GM13977 (cell line): Measurements from ENCODE around the gene SEPTIN8.
A peak's percentile ranks its signal among the peaks of the same experiment; 100 is the strongest.
"Not testable (repeated sequence)": the region's sequence is repeated elsewhere in the genome, so short reads cannot be mapped to it uniquely, and the experiment has no call there.

ENCODE experiments used
- DNase-seq: peaks from one replicate; pipeline ENCODE4 v3.0.0; 2012; ENCODE audit warnings: low spot score
- in situ Hi-C: fragments of 300-500 bp; cut with MboI; formaldehyde crosslinking; loops from one replicate; pipeline ENCODE4 v1.12.0; 2022; ENCODE audit warnings: low sequenced_read_pairs, low pct_unique_long_range_greater_than_20kb, mixed read lengths, inconsistent platforms; ENCODE audit not compliant: unreplicated experiment
- TF ChIP-seq, protein P1 (sequence below): IDR thresholded peaks from 2 replicates; pipeline ENCODE4 v1.5.1; 2012; ENCODE audit warnings: mild to moderate bottlenecking, control low read depth; ENCODE audit not compliant: insufficient read depth; ENCODE audit errors: extremely low read depth, missing control alignments

Gene SEPTIN8

DNA sequence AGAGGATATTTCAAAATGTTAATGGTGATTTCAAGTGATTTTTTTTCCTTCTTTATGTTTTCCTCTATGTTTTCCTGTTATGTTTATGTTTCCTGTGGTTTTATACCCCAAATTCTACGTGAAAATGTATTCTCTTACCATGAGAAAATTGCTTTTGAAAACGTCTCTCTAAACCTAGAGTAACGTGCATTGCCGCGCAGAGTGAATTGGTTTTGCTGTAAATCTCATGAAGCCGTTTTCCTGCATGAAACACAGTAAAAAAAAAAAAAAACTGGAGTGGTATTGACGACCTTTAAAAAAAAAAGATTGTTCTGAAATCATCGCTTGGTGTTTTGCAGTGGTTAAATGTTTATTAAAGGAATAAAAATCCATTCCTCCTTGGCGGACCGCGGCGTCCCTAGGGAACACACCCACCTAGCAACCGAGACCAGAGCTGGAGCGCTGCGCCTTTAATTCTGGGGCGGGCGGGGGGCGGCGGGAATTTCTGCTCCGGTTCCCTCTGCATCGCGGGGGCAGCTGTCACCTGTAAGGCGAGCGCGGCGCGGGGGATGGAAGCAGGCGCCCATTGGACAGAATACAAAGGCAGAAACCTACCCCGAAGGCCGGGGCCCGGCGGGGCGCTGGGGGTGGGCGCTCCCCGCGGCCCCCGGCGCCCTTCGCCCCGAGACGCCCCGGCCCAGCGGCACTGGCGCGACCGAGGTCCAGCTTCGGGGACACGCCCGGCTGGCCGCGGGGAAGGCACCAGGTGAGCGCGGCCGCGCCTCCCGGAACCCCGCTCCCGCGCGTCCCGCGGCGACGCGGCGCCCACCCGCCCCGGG is 36.0 kb upstream of the SEPTIN8 start, which contains the start of gene SOWAHA:
Gene SOWAHA, plus strand, starts transcription at position 522 of the 818 bp plus-strand sequence. CDS start 320 bp downstream, outside the sequence.
- in situ Hi-C loops, result no loop called here
- TF ChIP-seq, protein P1, sequence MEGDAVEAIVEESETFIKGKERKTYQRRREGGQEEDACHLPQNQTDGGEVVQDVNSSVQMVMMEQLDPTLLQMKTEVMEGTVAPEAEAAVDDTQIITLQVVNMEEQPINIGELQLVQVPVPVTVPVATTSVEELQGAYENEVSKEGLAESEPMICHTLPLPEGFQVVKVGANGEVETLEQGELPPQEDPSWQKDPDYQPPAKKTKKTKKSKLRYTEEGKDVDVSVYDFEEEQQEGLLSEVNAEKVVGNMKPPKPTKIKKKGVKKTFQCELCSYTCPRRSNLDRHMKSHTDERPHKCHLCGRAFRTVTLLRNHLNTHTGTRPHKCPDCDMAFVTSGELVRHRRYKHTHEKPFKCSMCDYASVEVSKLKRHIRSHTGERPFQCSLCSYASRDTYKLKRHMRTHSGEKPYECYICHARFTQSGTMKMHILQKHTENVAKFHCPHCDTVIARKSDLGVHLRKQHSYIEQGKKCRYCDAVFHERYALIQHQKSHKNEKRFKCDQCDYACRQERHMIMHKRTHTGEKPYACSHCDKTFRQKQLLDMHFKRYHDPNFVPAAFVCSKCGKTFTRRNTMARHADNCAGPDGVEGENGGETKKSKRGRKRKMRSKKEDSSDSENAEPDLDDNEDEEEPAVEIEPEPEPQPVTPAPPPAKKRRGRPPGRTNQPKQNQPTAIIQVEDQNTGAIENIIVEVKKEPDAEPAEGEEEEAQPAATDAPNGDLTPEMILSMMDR, result no peak
- DNase-seq, result peak; percentile 50

DNA sequence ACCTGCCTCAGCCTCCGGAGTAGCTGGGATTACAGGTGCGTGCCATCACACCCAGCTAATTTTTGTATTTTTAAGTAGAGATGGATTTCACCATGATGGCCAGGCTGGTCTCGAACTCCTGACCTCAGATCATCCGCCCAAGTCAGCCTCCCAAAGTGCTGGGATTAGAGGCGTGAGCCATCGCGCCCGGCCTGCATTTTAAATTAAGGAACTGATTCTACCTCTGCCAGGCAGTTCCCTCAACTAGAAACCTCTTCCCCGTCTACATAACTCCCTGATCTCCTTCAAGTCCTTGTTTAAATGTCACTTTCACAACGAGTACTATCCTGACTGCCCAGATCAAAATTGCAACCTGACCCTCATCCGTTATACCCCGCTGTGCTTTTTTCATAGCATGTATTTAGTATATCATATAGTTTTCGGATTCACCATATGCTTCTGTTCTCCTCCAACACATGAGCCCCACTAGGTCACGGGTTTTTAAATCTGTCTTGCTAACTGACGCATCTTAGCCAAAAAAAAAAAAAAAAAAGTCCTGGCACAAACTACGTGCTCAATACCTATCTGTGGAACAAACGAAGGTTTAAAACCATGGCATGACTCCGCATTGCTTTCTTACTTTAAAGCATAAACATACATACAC is 35.2 kb upstream of the SEPTIN8 start:
- in situ Hi-C loops, result no loop called here
- no peak for DNase-seq
- TF ChIP-seq, protein P1, result no peak

DNA sequence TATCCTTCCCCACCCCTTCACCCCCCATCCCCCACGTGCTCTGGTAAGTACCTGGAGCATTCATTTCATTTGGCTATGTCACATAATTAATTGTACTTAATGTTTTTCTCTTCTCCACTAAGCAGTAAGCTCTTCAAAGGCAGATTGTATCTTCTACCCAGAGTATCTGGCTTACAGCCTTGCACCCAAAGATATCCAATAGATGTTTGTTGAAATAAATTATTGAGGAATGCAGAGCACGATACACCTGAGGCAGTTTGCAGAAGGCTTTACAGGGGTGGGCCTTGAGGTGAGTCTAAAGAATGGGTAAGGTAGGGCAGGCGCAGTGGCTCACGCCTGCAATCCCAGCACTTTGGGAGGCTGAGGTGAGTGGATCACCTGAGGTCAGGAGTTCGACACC is 33.6 kb upstream of the SEPTIN8 start:
- TF ChIP-seq, protein P1, result no peak
- in situ Hi-C loops, result no loop called here
- DNase-seq, result no peak

DNA sequence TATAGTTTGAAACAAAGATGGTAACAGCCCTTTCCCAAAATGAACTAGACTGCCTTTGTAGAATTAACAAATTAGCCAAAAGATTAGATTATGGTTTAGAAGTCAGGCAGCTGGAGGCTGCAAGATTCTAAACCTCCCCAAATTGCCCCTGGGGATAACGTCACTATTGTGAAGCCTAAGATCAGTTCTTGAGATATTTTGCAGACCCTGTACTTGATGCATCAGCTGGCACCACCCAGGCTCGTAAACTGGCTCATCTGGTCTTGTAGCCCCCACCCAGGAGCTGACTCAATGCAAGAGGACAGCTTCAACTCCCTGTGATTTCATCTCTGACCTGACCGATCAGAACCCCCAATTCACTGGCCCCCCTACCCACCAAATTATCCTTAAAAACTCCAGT is 31.8 kb upstream of the SEPTIN8 start:
- in situ Hi-C loops, result no loop called here
- TF ChIP-seq, protein P1, result no peak
- DNase-seq, result no peak

DNA sequence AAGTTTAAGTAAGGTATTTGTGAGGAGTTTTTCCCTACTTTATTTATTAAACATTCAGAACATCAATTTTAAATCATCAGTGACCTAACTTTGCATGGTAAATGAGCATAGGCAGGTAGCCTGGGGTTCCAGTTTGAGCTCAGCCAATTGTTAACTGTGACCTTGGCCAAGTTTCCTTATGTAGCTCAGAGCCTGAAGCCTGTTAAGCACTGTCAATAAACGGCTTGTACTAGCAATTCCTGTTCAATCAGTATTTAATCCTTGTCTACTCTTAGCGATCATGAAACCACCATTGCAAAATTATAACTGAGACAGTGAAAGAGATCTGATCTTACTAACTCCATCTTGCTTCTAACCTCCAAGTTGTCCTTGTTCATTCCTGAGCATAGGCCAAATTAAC is 31.4 kb upstream of the SEPTIN8 start:
- in situ Hi-C loops, result no loop called here

DNA sequence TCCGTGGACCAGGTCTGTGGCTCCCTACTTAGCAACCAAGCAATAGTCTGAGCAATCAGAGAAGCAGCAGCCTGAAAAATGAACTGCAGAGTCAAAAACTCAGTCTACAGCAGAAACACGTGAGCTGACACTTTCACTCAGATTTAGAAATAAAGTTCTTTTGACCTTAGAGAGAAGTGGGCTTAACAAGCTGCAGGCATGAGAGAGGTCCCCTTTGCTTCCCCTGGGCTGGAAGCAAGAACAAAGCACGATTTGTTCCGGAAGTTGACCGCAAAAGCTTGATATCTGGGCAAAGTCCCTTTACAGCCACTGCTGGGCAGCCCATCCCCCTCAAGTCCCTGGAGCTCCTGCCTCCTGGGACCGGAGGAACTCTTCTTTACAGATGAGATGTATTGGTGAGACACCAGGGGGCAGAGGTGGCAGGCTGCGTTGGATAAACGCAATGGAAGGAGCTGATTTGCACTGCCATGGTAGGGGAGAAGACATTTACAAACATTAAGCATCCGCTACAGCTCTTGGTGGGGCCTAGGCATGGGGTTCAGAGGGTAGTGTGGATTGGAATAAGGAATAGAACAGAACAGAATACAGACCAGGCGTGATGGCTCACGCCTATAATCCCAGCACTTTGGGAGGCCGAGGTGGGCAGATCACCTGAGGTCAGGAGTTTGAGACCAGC is 30.3 kb upstream of the SEPTIN8 start:
- DNase-seq, result no peak
- in situ Hi-C loops, result no loop called here

More for the DNA sequence above, 31.4 kb upstream of the SEPTIN8 start:
- TF ChIP-seq, protein P1, result no peak
- DNase-seq, result no peak

DNA sequence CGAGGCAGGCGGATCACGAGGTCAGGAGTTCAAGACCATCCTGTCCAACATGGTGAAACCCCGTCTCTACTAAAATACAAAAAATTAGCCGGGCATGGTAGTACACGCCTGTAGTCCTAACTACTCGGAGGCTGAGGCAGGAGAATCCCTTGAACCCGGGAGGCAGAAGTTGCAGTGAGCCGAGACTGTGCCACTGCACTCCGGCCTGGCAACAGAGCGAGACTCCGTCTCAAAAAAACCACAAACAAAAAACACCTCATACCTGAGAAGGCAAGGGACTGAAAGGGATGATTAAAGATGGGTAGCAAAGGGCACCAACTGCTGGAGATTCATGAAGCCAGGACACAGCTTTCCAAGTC is 29.7 kb upstream of the SEPTIN8 start:
- DNase-seq, in situ Hi-C loops: not testable (repeated sequence)

More for the DNA sequence above, 30.3 kb upstream of the SEPTIN8 start:
- TF ChIP-seq, protein P1, result no peak

DNA sequence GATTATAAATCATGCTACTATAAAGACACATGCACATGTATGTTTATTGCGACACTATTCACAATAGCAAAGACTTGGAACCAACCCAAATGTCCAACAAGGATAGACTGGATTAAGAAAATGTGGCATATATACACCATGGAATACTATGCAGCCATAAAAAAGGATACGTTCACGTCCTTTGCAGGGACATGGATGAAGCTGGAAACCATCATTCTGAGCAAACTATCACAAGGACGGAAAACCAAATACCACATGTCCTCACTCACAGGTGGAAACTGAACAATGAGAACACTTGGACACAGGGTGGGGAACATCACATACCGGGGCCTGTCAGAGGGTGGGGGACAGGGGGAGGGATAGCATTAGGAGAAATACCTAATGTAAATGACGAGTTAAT is 28.8 kb upstream of the SEPTIN8 start:
- DNase-seq, in situ Hi-C loops: not testable (repeated sequence)

DNA sequence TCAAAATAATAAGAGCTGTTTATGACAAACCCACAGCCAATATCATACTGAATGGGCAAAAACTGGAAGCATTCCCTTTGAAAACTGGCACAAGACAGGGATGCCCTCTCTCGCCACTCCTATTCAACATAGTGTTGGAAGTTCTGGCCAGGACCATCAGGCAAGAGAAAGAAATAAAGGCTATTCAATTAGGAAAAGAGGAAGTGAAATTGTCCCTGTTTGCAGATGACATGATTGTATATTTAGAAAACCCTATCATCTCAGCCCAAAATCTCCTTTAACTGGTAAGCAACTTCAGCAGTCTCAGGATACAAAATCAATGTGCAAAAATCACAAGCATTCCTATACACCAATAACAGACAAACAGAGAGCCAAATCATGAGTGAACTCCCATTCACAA is 27.2 kb upstream of the SEPTIN8 start:
- in situ Hi-C loops, result not testable (repeated sequence)

DNA sequence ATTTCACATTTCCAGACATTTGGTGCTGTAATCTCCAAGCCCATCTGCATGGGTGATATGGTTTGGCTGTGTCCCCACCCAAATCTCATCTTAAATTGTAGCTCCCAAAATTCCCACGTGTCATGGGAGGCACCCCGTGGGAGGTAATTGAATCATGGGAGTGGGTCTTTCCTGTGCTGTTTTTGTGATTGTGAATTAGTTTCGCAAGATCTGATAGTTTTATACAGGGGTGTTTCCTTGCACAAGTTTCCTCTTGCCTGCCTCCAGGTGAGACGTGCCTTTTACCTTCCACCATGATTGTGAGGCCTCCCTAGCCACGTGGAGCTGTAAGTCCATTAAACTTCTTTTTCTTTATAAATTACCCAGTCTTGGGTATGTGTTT is 25.6 kb upstream of the SEPTIN8 start:
- in situ Hi-C loops, DNase-seq: not testable (repeated sequence)

More for the DNA sequence above, 27.2 kb upstream of the SEPTIN8 start:
- DNase-seq, result not testable (repeated sequence)
